ENCODE results near the gene MFRP. TPM values are rescaled to one million over a fixed set of nuclear protein-coding genes. Genes with fewer than 3 reads are reported as not detected.

Gene MFRP
- polyA plus RNA-seq, 2 of the 4 experiments (the other 2 are of a cell fraction), result not detected

DNA sequence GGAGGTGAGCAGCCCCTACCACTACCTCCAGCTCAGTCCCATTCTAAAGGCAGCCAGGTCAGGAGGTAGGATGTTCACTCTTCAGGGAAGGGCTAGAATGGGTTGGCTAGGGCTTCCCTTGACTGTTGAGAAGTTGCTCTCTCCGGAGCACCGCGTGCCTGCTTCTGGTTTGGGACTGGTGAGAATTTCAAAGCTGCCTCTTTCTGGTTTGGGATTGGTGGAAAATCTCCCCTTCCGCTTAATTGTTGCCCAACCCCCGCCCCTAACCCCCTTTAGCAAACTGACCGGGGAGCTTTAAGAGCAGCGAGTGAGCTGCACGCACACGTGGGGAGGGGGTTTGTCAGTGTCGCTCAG lies 34.3 kb upstream of the MFRP start:
- ATAC-seq (no peak; a peak in 1 of 6 replicates), FAIRE-seq (no peak), DNase-seq (ENCODE audit: low read depth in 1 of 2, low spot score in 1 of 2) (no peak)
- 64% methylated on average over 10 of the region's 10 CpGs for WGBS (ENCODE audit: missing lambda C conversion rate)
- peak overlapping the region; percentile 84 for H3K4me2 ChIP-seq
- ChIA-PET POLR2A (interaction anchor here (1.3 to 1.7 kb wide), 2 partner anchors 19 to 94 kb away, joined by 3 to 4 read pairs; no protein-coding TSS in a partner anchor), CTCF (interaction anchor here (0.6 to 20.0 kb wide), 29 partner anchors 10 to 406 kb away, joined by 3 to 341 read pairs (median 5); partner anchors contain the start of gene MFRP)
- peaks cover 4% of the 10 kb centered on the region; the same call in 1 of the 3 replicates for H3K4me1 ChIP-seq
- H3K27ac ChIP-seq, result peak overlapping the region in 1 of 2 experiments; percentile 68; a peak in 2 of 6 replicates
- H3K9me3 ChIP-seq, result no peaks in the 10 kb centered on the region
- H3K4me3 ChIP-seq, result peak overlapping the region; percentile 55; the same call in 2 of the 3 replicates
- TF ChIP-seq POLR2AphosphoS2 (conservative IDR thresholded peaks at IDR 0.05; ENCODE audit: low read length), result no peak
- TF ChIP-seq, protein P1, sequence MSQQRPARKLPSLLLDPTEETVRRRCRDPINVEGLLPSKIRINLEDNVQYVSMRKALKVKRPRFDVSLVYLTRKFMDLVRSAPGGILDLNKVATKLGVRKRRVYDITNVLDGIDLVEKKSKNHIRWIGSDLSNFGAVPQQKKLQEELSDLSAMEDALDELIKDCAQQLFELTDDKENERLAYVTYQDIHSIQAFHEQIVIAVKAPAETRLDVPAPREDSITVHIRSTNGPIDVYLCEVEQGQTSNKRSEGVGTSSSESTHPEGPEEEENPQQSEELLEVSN (IDR thresholded peaks at IDR 0.05; ENCODE audit: borderline replicate concordance, low read depth), result no peak
- TF ChIP-seq ZSCAN20 (CRISPR knock-in tag; IDR thresholded peaks at IDR 0.05), result no peak
- no peak for TF ChIP-seq HEYL (CRISPR knock-in tag; IDR thresholded peaks at IDR 0.05)
- no peak for TF ChIP-seq KDM1A (IDR thresholded peaks at IDR 0.05; ENCODE audit: low read depth)
- TF ChIP-seq, protein P2, sequence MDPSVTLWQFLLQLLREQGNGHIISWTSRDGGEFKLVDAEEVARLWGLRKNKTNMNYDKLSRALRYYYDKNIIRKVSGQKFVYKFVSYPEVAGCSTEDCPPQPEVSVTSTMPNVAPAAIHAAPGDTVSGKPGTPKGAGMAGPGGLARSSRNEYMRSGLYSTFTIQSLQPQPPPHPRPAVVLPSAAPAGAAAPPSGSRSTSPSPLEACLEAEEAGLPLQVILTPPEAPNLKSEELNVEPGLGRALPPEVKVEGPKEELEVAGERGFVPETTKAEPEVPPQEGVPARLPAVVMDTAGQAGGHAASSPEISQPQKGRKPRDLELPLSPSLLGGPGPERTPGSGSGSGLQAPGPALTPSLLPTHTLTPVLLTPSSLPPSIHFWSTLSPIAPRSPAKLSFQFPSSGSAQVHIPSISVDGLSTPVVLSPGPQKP (IDR thresholded peaks at IDR 0.05; ENCODE audit: low read depth, low read length), result no peak
- no peak for TF ChIP-seq ZNF302 (CRISPR knock-in tag; IDR thresholded peaks at IDR 0.05)
- no peak for TF ChIP-seq JUNB (IDR thresholded peaks at IDR 0.05)
- TF ChIP-seq, protein P3, sequence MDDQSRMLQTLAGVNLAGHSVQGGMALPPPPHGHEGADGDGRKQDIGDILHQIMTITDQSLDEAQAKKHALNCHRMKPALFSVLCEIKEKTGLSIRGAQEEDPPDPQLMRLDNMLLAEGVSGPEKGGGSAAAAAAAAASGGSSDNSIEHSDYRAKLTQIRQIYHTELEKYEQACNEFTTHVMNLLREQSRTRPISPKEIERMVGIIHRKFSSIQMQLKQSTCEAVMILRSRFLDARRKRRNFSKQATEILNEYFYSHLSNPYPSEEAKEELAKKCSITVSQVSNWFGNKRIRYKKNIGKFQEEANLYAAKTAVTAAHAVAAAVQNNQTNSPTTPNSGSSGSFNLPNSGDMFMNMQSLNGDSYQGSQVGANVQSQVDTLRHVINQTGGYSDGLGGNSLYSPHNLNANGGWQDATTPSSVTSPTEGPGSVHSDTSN (IDR thresholded peaks at IDR 0.05), result no peak
- TF ChIP-seq, protein P4, sequence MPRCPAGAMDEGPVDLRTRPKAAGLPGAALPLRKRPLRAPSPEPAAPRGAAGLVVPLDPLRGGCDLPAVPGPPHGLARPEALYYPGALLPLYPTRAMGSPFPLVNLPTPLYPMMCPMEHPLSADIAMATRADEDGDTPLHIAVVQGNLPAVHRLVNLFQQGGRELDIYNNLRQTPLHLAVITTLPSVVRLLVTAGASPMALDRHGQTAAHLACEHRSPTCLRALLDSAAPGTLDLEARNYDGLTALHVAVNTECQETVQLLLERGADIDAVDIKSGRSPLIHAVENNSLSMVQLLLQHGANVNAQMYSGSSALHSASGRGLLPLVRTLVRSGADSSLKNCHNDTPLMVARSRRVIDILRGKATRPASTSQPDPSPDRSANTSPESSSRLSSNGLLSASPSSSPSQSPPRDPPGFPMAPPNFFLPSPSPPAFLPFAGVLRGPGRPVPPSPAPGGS (IDR thresholded peaks at IDR 0.05), result no peak
- TF ChIP-seq RNF2 (IDR thresholded peaks at IDR 0.05; ENCODE audit: borderline replicate concordance, low read depth), result no peak
- no peak for TF ChIP-seq ESRRA (IDR thresholded peaks at IDR 0.05; ENCODE audit: borderline replicate concordance, low read length)
- no peak for TF ChIP-seq HDAC2 (IDR thresholded peaks at IDR 0.05)
- no peak for TF ChIP-seq NPAS2 (CRISPR knock-in tag; IDR thresholded peaks at IDR 0.05; ENCODE audit: borderline replicate concordance)
- no peak for TF ChIP-seq CBX8 (IDR thresholded peaks at IDR 0.05)
- no peak for TF ChIP-seq CHD2 (IDR thresholded peaks at IDR 0.05; ENCODE audit: low read length, partially characterized antibody)
- no peak for TF ChIP-seq KDM5A (IDR thresholded peaks at IDR 0.05)
- no peak for TF ChIP-seq FOSB (CRISPR knock-in tag; IDR thresholded peaks at IDR 0.05)
- TF ChIP-seq FOXS1 (CRISPR knock-in tag; IDR thresholded peaks at IDR 0.05), result no peak
- no peak for TF ChIP-seq NFE2L2 (conservative IDR thresholded peaks at IDR 0.05; ENCODE audit: low read length)

GRCh38 chr11:119380160-119380826 lies 33.8 kb upstream of the MFRP start:
- ChIA-PET CTCF (interaction anchor here (1.2 to 20.0 kb wide), 14 partner anchors 9 to 211 kb away, joined by 3 to 341 read pairs (median 14); partner anchors contain the start of genes C1QTNF5, MFRP and RNF26), POLR2A (interaction anchor here (1.7 kb wide), 1 partner anchor 95 kb away, joined by 4 read pairs; no protein-coding TSS in a partner anchor)
- ATAC-seq (no peak), FAIRE-seq (no peak), DNase-seq (ENCODE audit: low read depth in 1 of 2, low spot score in 1 of 2) (no peak)
- Histone ChIP-seq H3K4me1 (peaks cover 4% of the 10 kb centered on the region; the same call in 1 of the 3 replicates), H3K27ac (no peak overlapping the region), H3K4me3 (no peak overlapping the region), H3K9me3 (no peaks in the 10 kb centered on the region), H3K4me2 (no peak overlapping the region)
- WGBS (ENCODE audit: missing lambda C conversion rate), result 75% methylated on average over 11 of the region's 13 CpGs
- no peak for TF ChIP-seq HOXB13 (CRISPR knock-in tag; IDR thresholded peaks at IDR 0.05; ENCODE audit: low read depth)
- TF ChIP-seq, protein P5, sequence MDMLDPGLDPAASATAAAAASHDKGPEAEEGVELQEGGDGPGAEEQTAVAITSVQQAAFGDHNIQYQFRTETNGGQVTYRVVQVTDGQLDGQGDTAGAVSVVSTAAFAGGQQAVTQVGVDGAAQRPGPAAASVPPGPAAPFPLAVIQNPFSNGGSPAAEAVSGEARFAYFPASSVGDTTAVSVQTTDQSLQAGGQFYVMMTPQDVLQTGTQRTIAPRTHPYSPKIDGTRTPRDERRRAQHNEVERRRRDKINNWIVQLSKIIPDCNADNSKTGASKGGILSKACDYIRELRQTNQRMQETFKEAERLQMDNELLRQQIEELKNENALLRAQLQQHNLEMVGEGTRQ (IDR thresholded peaks at IDR 0.05), result no peak
- TF ChIP-seq EHMT2 (IDR thresholded peaks at IDR 0.05; ENCODE audit: low read depth), result no peak
- no peak for TF ChIP-seq KDM1A (IDR thresholded peaks at IDR 0.05; ENCODE audit: low read depth)

Data from A549 (cell line).